ENCODE measurements around the gene APBA3. TPM values are rescaled to one million over a fixed set of nuclear protein-coding genes. Genes with fewer than 3 reads are reported as not detected.

APBA3 gene
- total RNA-seq, 1 donor, result 24.2 TPM

DNA sequence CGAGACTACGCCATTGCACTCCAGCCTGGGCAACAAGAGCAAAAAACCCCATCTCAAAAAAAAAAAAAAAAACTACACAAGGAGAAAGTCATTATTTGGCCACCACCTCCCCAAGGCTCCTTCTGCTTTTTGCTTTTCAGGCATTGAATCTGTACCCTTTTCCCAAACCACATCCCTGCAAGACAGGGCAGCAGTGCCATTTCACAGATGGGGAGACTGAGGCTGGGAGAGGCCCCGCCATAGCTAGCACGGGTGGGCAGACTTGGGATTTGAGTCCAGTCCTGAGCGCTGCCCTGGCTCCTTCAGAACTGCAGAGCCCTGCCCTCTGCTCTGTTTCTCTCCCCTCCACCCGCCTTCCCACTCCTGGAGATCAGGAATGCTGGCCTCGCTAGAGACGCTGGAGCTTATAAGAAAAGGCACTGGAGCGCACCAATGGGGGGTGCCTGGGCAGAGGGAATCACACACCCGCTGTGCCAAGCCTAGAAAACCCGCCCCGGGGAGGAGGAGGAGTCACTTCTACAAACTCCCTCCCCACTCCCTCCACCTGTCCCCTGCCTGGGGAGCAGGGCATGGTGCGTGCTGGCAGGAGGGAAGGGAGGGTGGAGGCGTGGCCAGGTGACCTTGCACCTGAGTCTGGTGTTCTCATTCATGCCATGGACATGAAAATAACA lies 35.7 kb downstream of the APBA3 start:
- Histone ChIP-seq H4K20me1 (ENCODE audit: insufficient read depth, low read length) (no peaks in the 10 kb centered on the region), H3K27ac (ENCODE audit: low read depth, low read length) (no peak overlapping the region), H3K36me3 (ENCODE audit: insufficient read depth, low read length) (no peaks in the 10 kb centered on the region), H3K27me3 (ENCODE audit: insufficient read depth, low read length) (peaks cover 28% of the 10 kb centered on the region), H3K4me3 (ENCODE audit: insufficient read depth, low read length) (no peak overlapping the region), H3K79me2 (ENCODE audit: insufficient read depth, low read length) (no peaks in the 10 kb centered on the region), H3K4me1 (ENCODE audit: insufficient read depth, low read length) (no peaks in the 10 kb centered on the region), H3K4me2 (ENCODE audit: insufficient read depth, low read length) (no peak overlapping the region), H3K9me3 (ENCODE audit: low read depth, low read length) (no peaks in the 10 kb centered on the region), H2AFZ (ENCODE audit: low read length) (no peak overlapping the region)
- TF ChIP-seq, protein P1, sequence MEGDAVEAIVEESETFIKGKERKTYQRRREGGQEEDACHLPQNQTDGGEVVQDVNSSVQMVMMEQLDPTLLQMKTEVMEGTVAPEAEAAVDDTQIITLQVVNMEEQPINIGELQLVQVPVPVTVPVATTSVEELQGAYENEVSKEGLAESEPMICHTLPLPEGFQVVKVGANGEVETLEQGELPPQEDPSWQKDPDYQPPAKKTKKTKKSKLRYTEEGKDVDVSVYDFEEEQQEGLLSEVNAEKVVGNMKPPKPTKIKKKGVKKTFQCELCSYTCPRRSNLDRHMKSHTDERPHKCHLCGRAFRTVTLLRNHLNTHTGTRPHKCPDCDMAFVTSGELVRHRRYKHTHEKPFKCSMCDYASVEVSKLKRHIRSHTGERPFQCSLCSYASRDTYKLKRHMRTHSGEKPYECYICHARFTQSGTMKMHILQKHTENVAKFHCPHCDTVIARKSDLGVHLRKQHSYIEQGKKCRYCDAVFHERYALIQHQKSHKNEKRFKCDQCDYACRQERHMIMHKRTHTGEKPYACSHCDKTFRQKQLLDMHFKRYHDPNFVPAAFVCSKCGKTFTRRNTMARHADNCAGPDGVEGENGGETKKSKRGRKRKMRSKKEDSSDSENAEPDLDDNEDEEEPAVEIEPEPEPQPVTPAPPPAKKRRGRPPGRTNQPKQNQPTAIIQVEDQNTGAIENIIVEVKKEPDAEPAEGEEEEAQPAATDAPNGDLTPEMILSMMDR (IDR thresholded peaks at IDR 0.05; ENCODE audit: extremely low read depth, low read depth, low read length), result no peak
- DNase-seq (ENCODE audit: insufficient read length, low spot score, missing footprints), result peak; percentile 66

DNA sequence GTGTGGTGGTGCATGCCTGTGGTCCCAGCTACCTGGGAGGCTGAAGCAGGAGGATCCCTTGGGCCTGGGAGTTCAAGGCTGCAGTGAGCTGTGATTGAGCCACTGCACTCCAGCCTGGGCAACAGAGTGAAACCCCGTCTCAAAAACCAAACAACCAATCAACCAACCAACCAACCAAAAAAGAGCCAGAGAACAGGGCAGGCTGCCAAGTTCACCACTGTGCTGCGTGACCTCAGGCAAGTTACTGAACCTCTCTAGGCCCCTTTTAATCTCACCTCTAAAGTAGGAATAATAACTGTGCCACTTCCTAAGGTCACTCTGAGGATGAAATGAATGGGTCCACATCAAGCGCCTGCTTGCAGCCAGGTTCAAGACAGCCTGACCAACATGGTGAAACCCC lies 36.4 kb downstream of the APBA3 start:
- Histone ChIP-seq H3K27me3 (ENCODE audit: insufficient read depth, low read length) (peaks cover 33% of the 10 kb centered on the region), H3K36me3 (ENCODE audit: insufficient read depth, low read length) (no peaks in the 10 kb centered on the region), H3K9me3 (ENCODE audit: low read depth, low read length) (no peaks in the 10 kb centered on the region), H3K4me1 (ENCODE audit: insufficient read depth, low read length) (no peaks in the 10 kb centered on the region), H3K4me2 (ENCODE audit: insufficient read depth, low read length) (no peak overlapping the region), H3K4me3 (ENCODE audit: insufficient read depth, low read length) (no peak overlapping the region), H3K79me2 (ENCODE audit: insufficient read depth, low read length) (no peaks in the 10 kb centered on the region), H4K20me1 (ENCODE audit: insufficient read depth, low read length) (no peaks in the 10 kb centered on the region), H2AFZ (ENCODE audit: low read length) (no peak overlapping the region), H3K27ac (ENCODE audit: low read depth, low read length) (no peak overlapping the region)
- peak; percentile 84 for DNase-seq (ENCODE audit: insufficient read length, low spot score, missing footprints)
- TF ChIP-seq, protein P1 (IDR thresholded peaks at IDR 0.05; ENCODE audit: extremely low read depth, low read depth, low read length), result no peak

DNA sequence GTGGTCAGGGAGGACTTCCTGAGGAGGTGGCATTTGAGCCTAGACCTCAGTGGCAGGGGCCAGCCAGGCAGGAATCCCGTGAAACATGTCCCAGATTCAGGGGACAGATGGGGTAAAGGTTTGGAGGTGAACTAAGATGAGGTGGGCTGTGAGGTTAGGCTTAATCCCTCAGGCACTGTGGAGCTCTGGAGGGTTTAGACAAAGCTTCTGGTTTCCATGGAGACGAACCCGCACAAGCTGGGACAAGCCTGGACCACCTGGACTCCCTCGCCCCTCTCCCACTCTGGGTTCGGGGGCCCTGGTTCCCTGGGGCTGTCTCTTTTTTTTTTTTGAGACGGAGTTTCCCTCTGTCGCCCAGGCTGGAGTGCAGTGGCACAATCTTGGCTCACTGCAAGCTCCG lies 37.6 kb downstream of the APBA3 start:
- Histone ChIP-seq H3K4me1 (ENCODE audit: insufficient read depth, low read length) (no peaks in the 10 kb centered on the region), H3K27ac (ENCODE audit: low read depth, low read length) (no peak overlapping the region), H3K9me3 (ENCODE audit: low read depth, low read length) (no peaks in the 10 kb centered on the region), H3K27me3 (ENCODE audit: insufficient read depth, low read length) (peaks cover 37% of the 10 kb centered on the region), H4K20me1 (ENCODE audit: insufficient read depth, low read length) (no peaks in the 10 kb centered on the region), H3K79me2 (ENCODE audit: insufficient read depth, low read length) (no peaks in the 10 kb centered on the region), H3K4me3 (ENCODE audit: insufficient read depth, low read length) (no peak overlapping the region), H3K36me3 (ENCODE audit: insufficient read depth, low read length) (no peaks in the 10 kb centered on the region), H3K4me2 (ENCODE audit: insufficient read depth, low read length) (no peak overlapping the region), H2AFZ (ENCODE audit: low read length) (no peak overlapping the region)
- peak; percentile 37 for DNase-seq (ENCODE audit: insufficient read length, low spot score, missing footprints)
- TF ChIP-seq, protein P1 (IDR thresholded peaks at IDR 0.05; ENCODE audit: extremely low read depth, low read depth, low read length), result no peak

DNA sequence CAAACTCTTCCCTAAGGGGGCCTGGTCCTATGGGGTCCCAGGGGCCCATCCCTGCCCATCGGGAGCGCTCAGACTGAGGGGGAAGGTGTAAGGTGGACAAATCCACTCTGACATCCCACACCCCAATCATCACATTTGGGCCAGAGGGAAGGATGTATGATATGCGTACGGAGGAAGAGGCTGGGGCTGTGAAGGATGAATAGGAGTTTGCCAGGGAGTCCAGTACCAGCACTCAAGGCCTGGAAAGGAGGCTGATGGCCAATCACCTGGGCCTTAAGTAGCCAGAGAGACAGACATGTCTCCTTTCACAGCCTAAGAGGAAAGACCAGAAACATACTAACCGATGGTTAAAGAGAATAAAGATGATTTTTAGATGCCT lies 38.4 kb downstream of the APBA3 start:
- Histone ChIP-seq H4K20me1 (ENCODE audit: insufficient read depth, low read length) (no peaks in the 10 kb centered on the region), H3K4me1 (ENCODE audit: insufficient read depth, low read length) (no peaks in the 10 kb centered on the region), H3K4me3 (ENCODE audit: insufficient read depth, low read length) (no peak overlapping the region), H2AFZ (ENCODE audit: low read length) (no peak overlapping the region), H3K27me3 (ENCODE audit: insufficient read depth, low read length) (peaks cover 37% of the 10 kb centered on the region), H3K79me2 (ENCODE audit: insufficient read depth, low read length) (no peaks in the 10 kb centered on the region), H3K36me3 (ENCODE audit: insufficient read depth, low read length) (no peaks in the 10 kb centered on the region), H3K9me3 (ENCODE audit: low read depth, low read length) (no peaks in the 10 kb centered on the region), H3K27ac (ENCODE audit: low read depth, low read length) (no peak overlapping the region), H3K4me2 (ENCODE audit: insufficient read depth, low read length) (no peak overlapping the region)
- DNase-seq (ENCODE audit: insufficient read length, low spot score, missing footprints), result no peak
- TF ChIP-seq, protein P1 (IDR thresholded peaks at IDR 0.05; ENCODE audit: extremely low read depth, low read depth, low read length), result no peak

Measured in osteoblast (primary cell).